ENCODE data around the gene ARHGAP15.

ARHGAP15 gene

GRCh38 chr2:143704451-143705106, 575.4 kb downstream of the ARHGAP15 start:
- DNase-seq (ENCODE audit: low read depth, low spot score): no peak
- Histone ChIP-seq H3K27me3 (ENCODE audit: control insufficient read depth, insufficient read depth, low read length) (no peaks in the 10 kb centered on the region), H3K9me3 (ENCODE audit: control insufficient read depth, insufficient read depth, low read length) (no peaks in the 10 kb centered on the region), H3K4me1 (ENCODE audit: control insufficient read depth, insufficient read depth, low read length) (no peaks in the 10 kb centered on the region), H3K4me3 (ENCODE audit: low read length) (no peak overlapping the region), H3K27ac (ENCODE audit: low read length) (no peak overlapping the region), H3K36me3 (ENCODE audit: control insufficient read depth, insufficient read depth, low read length) (no peaks in the 10 kb centered on the region)
- WGBS (ENCODE audit: insufficient coverage, insufficient read length): no CpG with 5 or more reads among the region's 3 CpGs

- H3K4me3 ChIP-seq (ENCODE audit: low read length): no peak overlapping the region
- DNase-seq (ENCODE audit: low read depth, low spot score): no peak
- no peaks in the 10 kb centered on the region for H3K27me3 ChIP-seq (ENCODE audit: control insufficient read depth, insufficient read depth, low read length)
- H3K4me1 ChIP-seq (ENCODE audit: control insufficient read depth, insufficient read depth, low read length): no peaks in the 10 kb centered on the region
- no peaks in the 10 kb centered on the region for H3K36me3 ChIP-seq (ENCODE audit: control insufficient read depth, insufficient read depth, low read length)
- WGBS (ENCODE audit: insufficient coverage, insufficient read length): no CpG with 5 or more reads among the region's 6 CpGs
- H3K9me3 ChIP-seq (ENCODE audit: control insufficient read depth, insufficient read depth, low read length): no peaks in the 10 kb centered on the region
- no peak overlapping the region for H3K27ac ChIP-seq (ENCODE audit: low read length)
Observed at GRCh38 chr2:143705108-143705707, 576.0 kb downstream of the ARHGAP15 start.

GRCh38 chr2:143706354-143706753, 577.1 kb downstream of the ARHGAP15 start:
- no peak for DNase-seq (ENCODE audit: low read depth, low spot score)
- Histone ChIP-seq H3K9me3 (ENCODE audit: control insufficient read depth, insufficient read depth, low read length) (no peaks in the 10 kb centered on the region), H3K27me3 (ENCODE audit: control insufficient read depth, insufficient read depth, low read length) (no peaks in the 10 kb centered on the region), H3K27ac (ENCODE audit: low read length) (no peak overlapping the region), H3K4me3 (ENCODE audit: low read length) (no peak overlapping the region), H3K36me3 (ENCODE audit: control insufficient read depth, insufficient read depth, low read length) (no peaks in the 10 kb centered on the region), H3K4me1 (ENCODE audit: control insufficient read depth, insufficient read depth, low read length) (no peaks in the 10 kb centered on the region)
- no CpG with 5 or more reads among the region's 3 CpGs for WGBS (ENCODE audit: insufficient coverage, insufficient read length)

GRCh38 chr2:143708682-143709081, 579.5 kb downstream of the ARHGAP15 start:
- H3K36me3 ChIP-seq (ENCODE audit: control insufficient read depth, insufficient read depth, low read length): no peaks in the 10 kb centered on the region
- H3K27me3 ChIP-seq (ENCODE audit: control insufficient read depth, insufficient read depth, low read length): no peaks in the 10 kb centered on the region
- DNase-seq (ENCODE audit: low read depth, low spot score): no peak
- H3K4me3 ChIP-seq (ENCODE audit: low read length): no peak overlapping the region
- no peaks in the 10 kb centered on the region for H3K9me3 ChIP-seq (ENCODE audit: control insufficient read depth, insufficient read depth, low read length)
- no peaks in the 10 kb centered on the region for H3K4me1 ChIP-seq (ENCODE audit: control insufficient read depth, insufficient read depth, low read length)
- H3K27ac ChIP-seq (ENCODE audit: low read length): no peak overlapping the region

GRCh38 chr2:143710196-143710595, 581.0 kb downstream of the ARHGAP15 start:
- H3K4me3 ChIP-seq (ENCODE audit: low read length): no peak overlapping the region
- H3K4me1 ChIP-seq (ENCODE audit: control insufficient read depth, insufficient read depth, low read length): no peaks in the 10 kb centered on the region
- no peaks in the 10 kb centered on the region for H3K27me3 ChIP-seq (ENCODE audit: control insufficient read depth, insufficient read depth, low read length)
- no peaks in the 10 kb centered on the region for H3K36me3 ChIP-seq (ENCODE audit: control insufficient read depth, insufficient read depth, low read length)
- H3K9me3 ChIP-seq (ENCODE audit: control insufficient read depth, insufficient read depth, low read length): no peaks in the 10 kb centered on the region
- no peak for DNase-seq (ENCODE audit: low read depth, low spot score)
- no peak overlapping the region for H3K27ac ChIP-seq (ENCODE audit: low read length)
- WGBS (ENCODE audit: insufficient coverage, insufficient read length): no CpG with 5 or more reads among the region's 4 CpGs

- Histone ChIP-seq H3K9me3 (ENCODE audit: control insufficient read depth, insufficient read depth, low read length) (no peaks in the 10 kb centered on the region), H3K4me3 (ENCODE audit: low read length) (no peak overlapping the region), H3K36me3 (ENCODE audit: control insufficient read depth, insufficient read depth, low read length) (no peaks in the 10 kb centered on the region), H3K27ac (ENCODE audit: low read length) (no peak overlapping the region), H3K4me1 (ENCODE audit: control insufficient read depth, insufficient read depth, low read length) (no peaks in the 10 kb centered on the region), H3K27me3 (ENCODE audit: control insufficient read depth, insufficient read depth, low read length) (no peaks in the 10 kb centered on the region)
- DNase-seq (ENCODE audit: low read depth, low spot score): no peak
- no CpG with 5 or more reads among the region's 2 CpGs for WGBS (ENCODE audit: insufficient coverage, insufficient read length)
Observed at GRCh38 chr2:143710879-143711278, 581.7 kb downstream of the ARHGAP15 start.

GRCh38 chr2:143716522-143716921, 587.3 kb downstream of the ARHGAP15 start:
- Histone ChIP-seq H3K4me1 (ENCODE audit: control insufficient read depth, insufficient read depth, low read length) (no peaks in the 10 kb centered on the region), H3K4me3 (ENCODE audit: low read length) (no peak overlapping the region), H3K27me3 (ENCODE audit: control insufficient read depth, insufficient read depth, low read length) (no peaks in the 10 kb centered on the region), H3K27ac (ENCODE audit: low read length) (no peak overlapping the region), H3K36me3 (ENCODE audit: control insufficient read depth, insufficient read depth, low read length) (no peaks in the 10 kb centered on the region), H3K9me3 (ENCODE audit: control insufficient read depth, insufficient read depth, low read length) (no peaks in the 10 kb centered on the region)
- DNase-seq (ENCODE audit: low read depth, low spot score): no peak
- no CpG with 5 or more reads among the region's 1 CpG for WGBS (ENCODE audit: insufficient coverage, insufficient read length)

GRCh38 chr2:143717053-143717452, 587.8 kb downstream of the ARHGAP15 start:
- DNase-seq (ENCODE audit: low read depth, low spot score): no peak
- Histone ChIP-seq H3K4me3 (ENCODE audit: low read length) (no peak overlapping the region), H3K9me3 (ENCODE audit: control insufficient read depth, insufficient read depth, low read length) (no peaks in the 10 kb centered on the region), H3K27ac (ENCODE audit: low read length) (no peak overlapping the region), H3K36me3 (ENCODE audit: control insufficient read depth, insufficient read depth, low read length) (no peaks in the 10 kb centered on the region), H3K4me1 (ENCODE audit: control insufficient read depth, insufficient read depth, low read length) (no peaks in the 10 kb centered on the region), H3K27me3 (ENCODE audit: control insufficient read depth, insufficient read depth, low read length) (no peaks in the 10 kb centered on the region)
- WGBS (ENCODE audit: insufficient coverage, insufficient read length): no CpG with 5 or more reads among the region's 6 CpGs

- Histone ChIP-seq H3K27me3 (ENCODE audit: control insufficient read depth, insufficient read depth, low read length) (no peaks in the 10 kb centered on the region), H3K4me1 (ENCODE audit: control insufficient read depth, insufficient read depth, low read length) (no peaks in the 10 kb centered on the region), H3K27ac (ENCODE audit: low read length) (no peak overlapping the region), H3K36me3 (ENCODE audit: control insufficient read depth, insufficient read depth, low read length) (no peaks in the 10 kb centered on the region), H3K4me3 (ENCODE audit: low read length) (no peak overlapping the region), H3K9me3 (ENCODE audit: control insufficient read depth, insufficient read depth, low read length) (no peaks in the 10 kb centered on the region)
- WGBS (ENCODE audit: insufficient coverage, insufficient read length): no CpG with 5 or more reads among the region's 10 CpGs
- DNase-seq (ENCODE audit: low read depth, low spot score): no peak
Observed at GRCh38 chr2:143717536-143718168, 588.4 kb downstream of the ARHGAP15 start.

GRCh38 chr2:143718745-143719144, 589.5 kb downstream of the ARHGAP15 start:
- H3K4me1 ChIP-seq (ENCODE audit: control insufficient read depth, insufficient read depth, low read length): no peaks in the 10 kb centered on the region
- no CpG with 5 or more reads among the region's 2 CpGs for WGBS (ENCODE audit: insufficient coverage, insufficient read length)

GRCh38 chr2:143719406-143719805, 590.2 kb downstream of the ARHGAP15 start:
- H3K4me1 ChIP-seq (ENCODE audit: control insufficient read depth, insufficient read depth, low read length): no peaks in the 10 kb centered on the region
- WGBS (ENCODE audit: insufficient coverage, insufficient read length): no CpG with 5 or more reads among the region's 2 CpGs
- H3K4me3 ChIP-seq (ENCODE audit: low read length): no peak overlapping the region
- no peaks in the 10 kb centered on the region for H3K36me3 ChIP-seq (ENCODE audit: control insufficient read depth, insufficient read depth, low read length)
- H3K27ac ChIP-seq (ENCODE audit: low read length): no peak overlapping the region
- H3K9me3 ChIP-seq (ENCODE audit: control insufficient read depth, insufficient read depth, low read length): no peaks in the 10 kb centered on the region
- no peak for DNase-seq (ENCODE audit: low read depth, low spot score)
- H3K27me3 ChIP-seq (ENCODE audit: control insufficient read depth, insufficient read depth, low read length): no peaks in the 10 kb centered on the region

More at GRCh38 chr2:143718745-143719144, 589.5 kb downstream of the ARHGAP15 start:
- no peak for DNase-seq (ENCODE audit: low read depth, low spot score)
- no peak overlapping the region for H3K27ac ChIP-seq (ENCODE audit: low read length)
- H3K4me3 ChIP-seq (ENCODE audit: low read length): no peak overlapping the region
- no peaks in the 10 kb centered on the region for H3K36me3 ChIP-seq (ENCODE audit: control insufficient read depth, insufficient read depth, low read length)
- H3K27me3 ChIP-seq (ENCODE audit: control insufficient read depth, insufficient read depth, low read length): no peaks in the 10 kb centered on the region
- H3K9me3 ChIP-seq (ENCODE audit: control insufficient read depth, insufficient read depth, low read length): no peaks in the 10 kb centered on the region

All from iPS DF 6.9 (cell line).